ENCODE measurements around the gene KRTAP3-1.

KRTAP3-1 gene

DNA sequence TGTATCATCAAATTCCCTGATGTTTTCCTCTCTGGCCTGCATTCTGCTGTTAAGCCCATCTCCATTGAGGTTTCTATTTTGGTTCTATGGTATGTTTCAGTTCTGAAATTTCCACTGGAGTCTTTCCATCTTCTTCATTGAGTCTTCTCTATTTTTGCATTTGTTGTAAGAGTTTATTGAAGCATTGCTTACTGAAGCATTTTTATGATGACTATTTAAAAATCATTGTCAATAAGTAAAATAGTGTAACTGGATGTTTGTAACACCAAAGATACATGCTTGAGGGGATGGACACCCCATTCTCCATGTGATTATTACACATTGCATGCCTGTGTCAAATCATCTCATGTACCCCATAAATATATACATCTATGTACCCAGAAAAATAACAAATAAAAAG lies 33.4 kb downstream of the KRTAP3-1 start:
- TF ChIP-seq CTCF (IDR thresholded peaks at IDR 0.05; ENCODE audit: low read depth, low read length, missing control alignments): no peak
- DNase-seq (ENCODE audit: low read depth): no peak
- no peak overlapping the region for H3K4me3 ChIP-seq (ENCODE audit: low read depth, low read length)

- no peak for DNase-seq (ENCODE audit: low read depth)
- no peak overlapping the region for H3K4me3 ChIP-seq (ENCODE audit: low read depth, low read length)
- TF ChIP-seq CTCF (IDR thresholded peaks at IDR 0.05; ENCODE audit: low read depth, low read length, missing control alignments): no peak
Measured at GRCh38 chr17:40974366-40974765, 34.6 kb downstream of the KRTAP3-1 start.

DNA sequence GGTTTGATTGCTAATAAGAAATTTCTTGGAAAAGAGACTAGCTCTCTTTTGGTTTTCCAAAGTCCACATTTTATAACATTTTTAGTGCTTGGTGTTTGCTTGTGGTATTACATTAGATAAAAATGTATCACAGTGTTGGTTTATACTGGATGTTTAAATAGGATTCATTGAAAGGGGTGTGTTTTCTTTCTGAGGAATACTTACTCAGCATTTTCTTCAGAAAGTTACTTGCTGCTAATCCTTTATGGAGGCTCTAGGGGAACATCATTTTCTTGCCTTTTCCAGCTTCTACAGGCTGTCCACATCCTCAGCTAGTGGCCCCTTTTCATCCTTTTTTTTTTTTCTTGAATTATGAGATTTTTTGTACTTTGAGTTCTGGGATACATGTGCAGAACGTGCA lies 41.3 kb downstream of the KRTAP3-1 start:
- no peak for TF ChIP-seq CTCF (IDR thresholded peaks at IDR 0.05; ENCODE audit: low read depth, low read length, missing control alignments)
- no peak for DNase-seq (ENCODE audit: low read depth)
- no peak overlapping the region for H3K4me3 ChIP-seq (ENCODE audit: low read depth, low read length)

GRCh38 chr17:40966848-40967247 lies 42.1 kb downstream of the KRTAP3-1 start, which contains the start of gene KRT39:
Gene KRT39 (minus strand): TSS chr17:40966948. CDS start chr17:40966856, 92 bp downstream.
- no peak for DNase-seq (ENCODE audit: low read depth)
- no peak within 1 kb of the TSS for H3K4me3 ChIP-seq (ENCODE audit: low read depth, low read length)
- TF ChIP-seq CTCF (IDR thresholded peaks at IDR 0.05; ENCODE audit: low read depth, low read length, missing control alignments): no peak

DNA sequence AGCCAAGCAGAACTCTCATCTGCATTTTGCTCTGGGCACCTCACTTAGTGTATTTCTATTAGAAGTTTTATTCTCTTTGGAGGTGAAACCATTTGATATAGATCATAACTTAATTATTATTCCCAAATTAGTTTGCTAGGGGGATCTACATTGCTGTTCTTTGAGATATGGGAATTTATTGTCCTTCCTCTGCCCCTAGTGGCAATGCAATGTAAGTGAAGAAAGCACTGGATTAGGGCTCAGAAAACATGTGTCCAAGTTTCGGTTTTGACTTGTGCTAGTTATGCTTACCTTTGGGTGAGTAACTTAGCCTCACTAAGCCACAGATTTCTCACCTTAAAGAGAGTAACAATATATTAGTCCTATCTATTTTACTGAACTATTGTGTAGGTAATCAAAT lies 45.1 kb downstream of the KRTAP3-1 start:
- peak; percentile 64 for TF ChIP-seq CTCF (IDR thresholded peaks at IDR 0.05; ENCODE audit: low read depth, low read length, missing control alignments)
- DNase-seq (ENCODE audit: low read depth): peak; percentile 2
- no peak overlapping the region for H3K4me3 ChIP-seq (ENCODE audit: low read depth, low read length)

- no peak for TF ChIP-seq CTCF (IDR thresholded peaks at IDR 0.05; ENCODE audit: low read depth, low read length, missing control alignments)
- DNase-seq (ENCODE audit: low read depth): no peak
- H3K4me3 ChIP-seq (ENCODE audit: low read depth, low read length): no peak overlapping the region
Measured at GRCh38 chr17:40962059-40962561, 46.8 kb downstream of the KRTAP3-1 start.

GRCh38 chr17:40961591-40961990 lies 47.3 kb downstream of the KRTAP3-1 start:
- no peak for TF ChIP-seq CTCF (IDR thresholded peaks at IDR 0.05; ENCODE audit: low read depth, low read length, missing control alignments)
- H3K4me3 ChIP-seq (ENCODE audit: low read depth, low read length): no peak overlapping the region
- DNase-seq (ENCODE audit: low read depth): no peak

All from GM12864 (cell line).